ENCODE results near the gene ZNF616.

Gene ZNF616

Small RNA genes lying within 50 kb of the gene (small RNA-seq; reads per million reads assigned to genes)
- 0.77 reads per million, percentile 14 among the genes with 10 or more reads in this experiment for gene RPL37P23
